GM23338 (cell line): ENCODE data around the gene TMEM135. TPM values are rescaled to one million over a fixed set of nuclear protein-coding genes. Genes with fewer than 3 reads are reported as not detected.

Experiments
- ATAC-seq: fragments of 200-7000 bp; cut with Tn5 transposase; 3 replicates; pipeline ENCODE4 v1.9.1; 2020
- DNase-seq: peaks from one replicate; pipeline ENCODE4 v3.0.0-alpha.2; 2015; ENCODE audit warnings: low spot score
- H2AFZ ChIP-seq: fragments of 200-600 bp; sonication (generic); 2 replicates; pipeline ENCODE4 v1.8.0; 2016; ENCODE audit warnings: antibody characterized with exemption, mild to moderate bottlenecking, moderate library complexity
- H3F3A ChIP-seq: fragments of 200-600 bp; sonication (generic); replicated peaks from 2 replicates; pipeline ENCODE4 v1.8.0; 2017; ENCODE audit warnings: antibody characterized with exemption, mixed run types, low read depth
- H3K27ac ChIP-seq: fragments of 200-600 bp; sonication (generic); 2 replicates; pipeline ENCODE4 v1.6.1; 2016; ENCODE audit warnings: low read depth
- H3K27me3 ChIP-seq: fragments of 200-600 bp; sonication (generic); 2 replicates; pipeline ENCODE4 v1.8.0; 2016; ENCODE audit warnings: mild to moderate bottlenecking, mixed run types, moderate library complexity; ENCODE audit not compliant: insufficient read depth
- H3K36me3 ChIP-seq: fragments of 200-600 bp; sonication (generic); 2 replicates; pipeline ENCODE4 v1.8.0; 2016; ENCODE audit warnings: mild to moderate bottlenecking; ENCODE audit not compliant: insufficient read depth
- H3K4me1 ChIP-seq: fragments of 200-600 bp; sonication (generic); 2 replicates; pipeline ENCODE4 v1.8.0; 2016; ENCODE audit warnings: mild to moderate bottlenecking, moderate library complexity; ENCODE audit not compliant: insufficient read depth
- H3K4me2 ChIP-seq: fragments of 200-600 bp; sonication (generic); 2 replicates; pipeline ENCODE4 v1.7.1; 2017; ENCODE audit warnings: mixed run types
- H3K4me3 ChIP-seq: fragments of 200-600 bp; sonication (generic); 2 replicates; pipeline ENCODE4 v1.6.1; 2016; ENCODE audit warnings: mixed run types
- H3K79me2 ChIP-seq: fragments of 200-600 bp; sonication (generic); replicated peaks from 2 replicates; pipeline ENCODE4 v1.8.0; 2017; ENCODE audit warnings: mild to moderate bottlenecking; ENCODE audit not compliant: insufficient read depth
- H3K9me2 ChIP-seq: fragments of 200-600 bp; sonication (generic); 2 replicates; pipeline ENCODE4 v1.8.0; 2017; ENCODE audit not compliant: insufficient read depth
- H4K20me1 ChIP-seq: fragments of 200-600 bp; sonication (generic); replicated peaks from 2 replicates; pipeline ENCODE4 v1.8.0; 2017; ENCODE audit warnings: mild to moderate bottlenecking; ENCODE audit not compliant: insufficient read depth
- H3K27ac Mint-ChIP-seq: 2 replicates; pipeline ENCODE4 v1.8.0; 2020; ENCODE audit warnings: inconsistent platforms, mild to moderate bottlenecking, moderate library complexity, mixed read lengths
- H3K27me3 Mint-ChIP-seq: 3 replicates; pipeline ENCODE4 v1.8.0; 2022; ENCODE audit warnings: low read depth, mild to moderate bottlenecking, moderate library complexity, mixed read lengths, inconsistent platforms; ENCODE audit not compliant: insufficient read depth, poor library complexity
- H3K36me3 Mint-ChIP-seq: 3 replicates; pipeline ENCODE4 v1.8.0; 2021; ENCODE audit warnings: low read depth, mild to moderate bottlenecking, inconsistent platforms, moderate library complexity, mixed read lengths
- H3K4me1 Mint-ChIP-seq: 3 replicates; pipeline ENCODE4 v1.8.0; 2020; ENCODE audit warnings: mild to moderate bottlenecking, inconsistent platforms, mixed read lengths
- H3K4me3 Mint-ChIP-seq: 3 replicates; pipeline ENCODE4 v1.8.0; 2021; ENCODE audit warnings: moderate library complexity, mild to moderate bottlenecking, inconsistent platforms, mixed read lengths
- H3K9me3 Mint-ChIP-seq: 3 replicates; pipeline ENCODE4 v1.8.0; 2020; ENCODE audit warnings: moderate library complexity, mild to moderate bottlenecking, inconsistent platforms, mixed read lengths
- EZH2phosphoT487 ChIP-seq: fragments of 200-600 bp; sonication (generic); IDR thresholded peaks from one replicate; pipeline ENCODE4 v1.8.1; 2018; ENCODE audit warnings: antibody characterized with exemption; ENCODE audit not compliant: unreplicated experiment
- polyA plus RNA-seq: library from polyadenylated mRNA; unstranded; fragments of >200 nt; fragmentation: Nextera tagmentation; extraction: Ambion mirVana; gene quantifications from 2 replicates; pipeline ENCODE4 v1.2.1, GENCODE V29; 2016
- total RNA-seq: library from RNA; depleted of rRNA; stranded (reverse); fragments of >200 nt; shearing (Covaris generic); gene quantifications from 2 replicates; pipeline ENCODE4 v1.2.3, GENCODE V29; 2014
- TF ChIP-seq, protein P1 (sequence below): fragments of 250-450 bp; sonication (Bioruptor Pico); IDR thresholded peaks from 2 replicates; pipeline ENCODE4 v1.5.0; 2020; ENCODE audit warnings: mild to moderate bottlenecking, moderate library complexity

TMEM135 gene
- total and polyA plus RNA-seq, 2 experiments from 2014 or later = 23.4 to 49.9 TPM

GRCh38 chr11:87056091-87056490, 18.4 kb downstream of the TMEM135 start (continued):
- TF ChIP-seq, protein P1, sequence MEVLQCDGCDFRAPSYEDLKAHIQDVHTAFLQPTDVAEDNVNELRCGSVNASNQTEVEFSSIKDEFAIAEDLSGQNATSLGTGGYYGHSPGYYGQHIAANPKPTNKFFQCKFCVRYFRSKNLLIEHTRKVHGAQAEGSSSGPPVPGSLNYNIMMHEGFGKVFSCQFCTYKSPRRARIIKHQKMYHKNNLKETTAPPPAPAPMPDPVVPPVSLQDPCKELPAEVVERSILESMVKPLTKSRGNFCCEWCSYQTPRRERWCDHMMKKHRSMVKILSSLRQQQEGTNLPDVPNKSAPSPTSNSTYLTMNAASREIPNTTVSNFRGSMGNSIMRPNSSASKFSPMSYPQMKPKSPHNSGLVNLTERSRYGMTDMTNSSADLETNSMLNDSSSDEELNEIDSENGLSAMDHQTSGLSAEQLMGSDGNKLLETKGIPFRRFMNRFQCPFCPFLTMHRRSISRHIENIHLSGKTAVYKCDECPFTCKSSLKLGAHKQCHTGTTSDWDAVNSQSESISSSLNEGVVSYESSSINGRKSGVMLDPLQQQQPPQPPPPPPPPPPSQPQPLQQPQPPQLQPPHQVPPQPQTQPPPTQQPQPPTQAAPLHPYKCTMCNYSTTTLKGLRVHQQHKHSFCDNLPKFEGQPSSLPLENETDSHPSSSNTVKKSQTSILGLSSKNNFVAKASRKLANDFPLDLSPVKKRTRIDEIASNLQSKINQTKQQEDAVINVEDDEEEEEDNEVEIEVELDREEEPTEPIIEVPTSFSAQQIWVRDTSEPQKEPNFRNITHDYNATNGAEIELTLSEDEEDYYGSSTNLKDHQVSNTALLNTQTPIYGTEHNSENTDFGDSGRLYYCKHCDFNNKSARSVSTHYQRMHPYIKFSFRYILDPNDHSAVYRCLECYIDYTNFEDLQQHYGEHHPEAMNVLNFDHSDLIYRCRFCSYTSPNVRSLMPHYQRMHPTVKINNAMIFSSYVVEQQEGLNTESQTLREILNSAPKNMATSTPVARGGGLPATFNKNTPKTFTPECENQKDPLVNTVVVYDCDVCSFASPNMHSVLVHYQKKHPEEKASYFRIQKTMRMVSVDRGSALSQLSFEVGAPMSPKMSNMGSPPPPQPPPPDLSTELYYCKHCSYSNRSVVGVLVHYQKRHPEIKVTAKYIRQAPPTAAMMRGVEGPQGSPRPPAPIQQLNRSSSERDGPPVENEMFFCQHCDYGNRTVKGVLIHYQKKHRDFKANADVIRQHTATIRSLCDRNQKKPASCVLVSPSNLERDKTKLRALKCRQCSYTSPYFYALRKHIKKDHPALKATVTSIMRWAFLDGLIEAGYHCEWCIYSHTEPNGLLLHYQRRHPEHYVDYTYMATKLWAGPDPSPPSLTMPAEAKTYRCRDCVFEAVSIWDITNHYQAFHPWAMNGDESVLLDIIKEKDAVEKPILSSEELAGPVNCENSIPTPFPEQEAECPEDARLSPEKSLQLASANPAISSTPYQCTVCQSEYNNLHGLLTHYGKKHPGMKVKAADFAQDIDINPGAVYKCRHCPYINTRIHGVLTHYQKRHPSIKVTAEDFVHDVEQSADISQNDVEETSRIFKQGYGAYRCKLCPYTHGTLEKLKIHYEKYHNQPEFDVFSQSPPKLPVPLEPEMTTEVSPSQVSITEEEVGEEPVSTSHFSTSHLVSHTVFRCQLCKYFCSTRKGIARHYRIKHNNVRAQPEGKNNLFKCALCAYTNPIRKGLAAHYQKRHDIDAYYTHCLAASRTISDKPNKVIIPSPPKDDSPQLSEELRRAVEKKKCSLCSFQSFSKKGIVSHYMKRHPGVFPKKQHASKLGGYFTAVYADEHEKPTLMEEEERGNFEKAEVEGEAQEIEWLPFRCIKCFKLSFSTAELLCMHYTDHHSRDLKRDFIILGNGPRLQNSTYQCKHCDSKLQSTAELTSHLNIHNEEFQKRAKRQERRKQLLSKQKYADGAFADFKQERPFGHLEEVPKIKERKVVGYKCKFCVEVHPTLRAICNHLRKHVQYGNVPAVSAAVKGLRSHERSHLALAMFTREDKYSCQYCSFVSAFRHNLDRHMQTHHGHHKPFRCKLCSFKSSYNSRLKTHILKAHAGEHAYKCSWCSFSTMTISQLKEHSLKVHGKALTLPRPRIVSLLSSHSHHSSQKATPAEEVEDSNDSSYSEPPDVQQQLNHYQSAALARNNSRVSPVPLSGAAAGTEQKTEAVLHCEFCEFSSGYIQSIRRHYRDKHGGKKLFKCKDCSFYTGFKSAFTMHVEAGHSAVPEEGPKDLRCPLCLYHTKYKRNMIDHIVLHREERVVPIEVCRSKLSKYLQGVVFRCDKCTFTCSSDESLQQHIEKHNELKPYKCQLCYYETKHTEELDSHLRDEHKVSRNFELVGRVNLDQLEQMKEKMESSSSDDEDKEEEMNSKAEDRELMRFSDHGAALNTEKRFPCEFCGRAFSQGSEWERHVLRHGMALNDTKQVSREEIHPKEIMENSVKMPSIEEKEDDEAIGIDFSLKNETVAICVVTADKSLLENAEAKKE (CRISPR knock-in tag) = no peak

DNA sequence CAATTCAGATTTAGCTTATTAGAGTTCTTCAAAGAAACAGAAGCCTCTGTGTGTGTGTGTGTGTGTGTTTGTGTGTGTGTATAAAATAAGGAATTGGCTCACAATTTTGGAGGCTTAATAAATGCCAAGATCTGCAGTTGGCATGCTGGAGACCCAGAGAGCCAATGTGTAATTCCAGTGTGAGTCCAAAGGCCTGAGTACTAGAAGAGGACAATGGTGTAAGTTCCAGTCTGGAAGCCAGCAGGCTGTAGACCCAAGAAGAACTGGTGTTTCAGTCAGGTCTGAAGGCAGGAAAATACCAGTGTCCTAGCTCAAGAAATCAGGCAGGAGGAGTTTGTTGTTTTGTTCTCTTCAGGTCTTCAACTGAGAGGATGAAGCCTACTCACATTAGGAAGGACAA, 20.0 kb downstream of the TMEM135 start:
- Histone ChIP-seq H3K4me1 (peaks cover 12% of the 10 kb centered on the region; the same call in 1 of the 2 replicates), H3K9me2 (no peaks in the 10 kb centered on the region), H3K36me3 (no peaks in the 10 kb centered on the region), H3K79me2 (peaks cover 68% of the 10 kb centered on the region), H3F3A (no peaks in the 10 kb centered on the region), H2AFZ (no peak overlapping the region), H3K27ac (peak overlapping the region; percentile 73), H3K4me2 (peak overlapping the region; percentile 19; the same call in 1 of the 2 replicates), H3K4me3 (no peak overlapping the region), H4K20me1 (0 out of 2 replicates have a peak, but pooled peaks cover 3% of the 10 kb centered on the region), H3K27me3 (no peaks in the 10 kb centered on the region)
- peaks cover 15% of the 10 kb centered on the region for H3K4me1 Mint-ChIP-seq
- peak overlapping the region; percentile 77 for H3K27ac Mint-ChIP-seq
- ATAC-seq = no peak
- H3K4me3 Mint-ChIP-seq = no peak overlapping the region
- no peak for DNase-seq
- H3K27me3 Mint-ChIP-seq = peaks cover 3% of the 10 kb centered on the region
- no peaks in the 10 kb centered on the region for H3K36me3 Mint-ChIP-seq
- TF ChIP-seq, protein P1 (CRISPR knock-in tag) = 0 out of 2 replicates have a peak, but pooled peaks have one; percentile 13
- no peak for TF ChIP-seq EZH2phosphoT487
- no peaks in the 10 kb centered on the region for H3K9me3 Mint-ChIP-seq
